Small intestine (tissue), 7 donors: Measurements from ENCODE around the gene MEP1A. TPM values are rescaled to one million over a fixed set of nuclear protein-coding genes. Genes with fewer than 3 reads are reported as not detected.
A peak's percentile ranks its signal among the peaks of the same experiment; 100 is the strongest.
"Not testable (repeated sequence)": the region's sequence is repeated elsewhere in the genome, so short reads cannot be mapped to it uniquely, and the experiment has no call there.

Source experiments
- DNase-seq, 2 donors: peaks; one replicate each; pipeline versions ENCODE4 v3.0.0 to v3.0.0-alpha.2; 2013
- FAIRE-seq: peaks from 2 replicates; lab custom pipeline; 2012; peaks lifted over from hg19 to GRCh38; lab: Jason Lieb, UNC
- H3K27ac ChIP-seq, 3 donors: one replicate each; pipeline ENCODE4 v1.5.1; 2013; ENCODE audit warnings: low read length in 2 of 3, mild to moderate bottlenecking in 2 of 3, control low read depth in 1 of 3, inconsistent platforms in 1 of 3, low read depth in 1 of 3, moderate library complexity in 1 of 3
- H3K27me3 ChIP-seq, 3 donors: one replicate each; pipeline ENCODE4 v1.6.1; 2013; ENCODE audit warnings: low read length in 3 of 3, inconsistent platforms in 1 of 3; ENCODE audit not compliant: control insufficient read depth in 3 of 3, insufficient read depth in 3 of 3
- H3K36me3 ChIP-seq, 3 donors: one replicate each; pipeline ENCODE4 v1.6.1; 2013; ENCODE audit warnings: low read length in 3 of 3, inconsistent platforms in 1 of 3, low read depth in 1 of 3, mild to moderate bottlenecking in 1 of 3, moderate library complexity in 1 of 3; ENCODE audit not compliant: control insufficient read depth in 3 of 3, insufficient read depth in 2 of 3
- H3K4me1 ChIP-seq, 3 donors: one replicate each; pipeline ENCODE4 v1.6.1; 2013; ENCODE audit warnings: low read length in 2 of 3, inconsistent platforms in 1 of 3, low read depth in 1 of 3, mild to moderate bottlenecking in 1 of 3, moderate library complexity in 1 of 3; ENCODE audit not compliant: control insufficient read depth in 3 of 3, insufficient read depth in 2 of 3
- H3K4me3 ChIP-seq, 3 donors: one replicate each; pipeline ENCODE4 v1.5.1; 2013; ENCODE audit warnings: low read length in 3 of 3, control low read depth in 1 of 3, inconsistent platforms in 1 of 3, low read depth in 1 of 3, mild to moderate bottlenecking in 1 of 3, moderate library complexity in 1 of 3
- H3K9me3 ChIP-seq, 2 donors: one replicate each; pipeline ENCODE4 v1.6.1; 2013; ENCODE audit warnings: low read depth in 1 of 2, low read length in 1 of 2; ENCODE audit not compliant: control insufficient read depth in 2 of 2, insufficient read depth in 1 of 2
- WGBS, 3 donors: extraction: QIAGEN DNeasy Blood & Tissue Kit; methylation state at CpG; one replicate each; pipeline ENCODE4 v1.1.7; 2013; 5-methylcytosine and 5-hydroxymethylcytosine counted together
- polyA plus RNA-seq, 4 donors: library from polyadenylated mRNA; stranded (reverse) in 3 of 4; unstranded in 1 of 4; fragments of 200-250 nt in 3 of 4; fragments of 120-200 nt in 1 of 4; gene quantifications; one replicate each; pipeline versions ENCODE4 v1.2.1 to v1.2.3, GENCODE V29; 2013
- donor health status: healthy with polysubstance abuse.
- donor health status: control.
- donor health status: control.
- donor health status: Bipolar disorder and iron deficiency.
- donor health status: healthy.

MEP1A gene
- polyA plus RNA-seq, 4 donors = 73.9 to 739 (median 160) TPM

DNA sequence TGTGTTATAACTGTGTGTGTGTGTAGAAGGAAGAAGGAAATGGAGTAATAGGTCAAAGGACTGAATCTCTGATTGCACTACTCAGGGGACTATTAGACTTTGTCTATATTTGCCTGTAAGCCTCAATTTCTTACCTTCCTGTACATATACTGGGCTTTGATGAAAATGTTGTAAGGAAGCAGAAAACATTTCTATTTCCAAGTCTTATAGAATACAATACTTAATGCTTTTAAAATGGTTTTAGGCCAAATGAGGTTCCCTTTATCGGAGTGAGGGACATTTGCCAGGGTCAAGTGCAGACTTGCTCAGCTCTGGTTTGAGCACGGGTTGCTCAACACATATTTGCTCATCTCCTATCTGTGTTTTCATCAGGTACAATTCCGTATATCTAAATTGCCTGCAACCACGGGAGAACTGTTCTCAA, 28.3 kb downstream of the MEP1A start:
- Histone ChIP-seq H3K27me3 (no peaks in the 10 kb centered on the region), H3K4me1 (peaks cover 0 to 34% (median 5%) of the 10 kb centered on the region in 3 donors), H3K27ac (peak overlapping the region; percentile 11 to 76 (median 56)), H3K4me3 (no peak overlapping the region), H3K36me3 (peaks cover 0 to 32% (median 8%) of the 10 kb centered on the region in 3 donors), H3K9me3 (no peaks in the 10 kb centered on the region)
- FAIRE-seq (no peak), DNase-seq (peak; percentile 71 to 78)
- 19 to 62% (median 31%) methylated on average over 4 of the region's 4 CpGs for WGBS, 3 donors

DNA sequence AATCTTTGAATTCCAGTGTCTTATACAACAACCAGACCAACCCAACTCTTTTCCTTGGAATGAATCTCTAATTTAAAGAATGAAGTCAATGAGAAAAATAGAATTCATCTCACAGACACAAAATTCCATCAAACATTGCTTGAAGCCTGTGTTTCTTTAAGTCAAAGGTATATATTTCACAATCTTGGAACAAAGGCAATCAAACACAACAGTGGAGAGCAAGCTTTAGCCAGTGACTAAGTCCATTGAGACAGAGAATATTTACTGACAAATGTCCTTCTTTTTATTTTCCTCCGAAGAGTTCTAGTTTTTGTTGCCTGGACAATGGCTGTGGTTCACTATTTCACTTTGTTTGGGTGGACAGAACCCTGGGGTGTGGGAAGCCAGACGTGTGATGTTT, 35.8 kb downstream of the MEP1A start:
- Histone ChIP-seq H3K27ac (no peak overlapping the region), H3K9me3 (no peaks in the 10 kb centered on the region), H3K4me3 (no peak overlapping the region), H3K27me3 (no peaks in the 10 kb centered on the region), H3K4me1 (no peaks in the 10 kb centered on the region), H3K36me3 (peaks cover 0 to 26% (median 25%) of the 10 kb centered on the region in 3 donors)
- DNase-seq (no peak), FAIRE-seq (no peak)
- WGBS, 3 donors = 75 to 94% (median 81%) methylated on average over 2 of the region's 2 CpGs

DNA sequence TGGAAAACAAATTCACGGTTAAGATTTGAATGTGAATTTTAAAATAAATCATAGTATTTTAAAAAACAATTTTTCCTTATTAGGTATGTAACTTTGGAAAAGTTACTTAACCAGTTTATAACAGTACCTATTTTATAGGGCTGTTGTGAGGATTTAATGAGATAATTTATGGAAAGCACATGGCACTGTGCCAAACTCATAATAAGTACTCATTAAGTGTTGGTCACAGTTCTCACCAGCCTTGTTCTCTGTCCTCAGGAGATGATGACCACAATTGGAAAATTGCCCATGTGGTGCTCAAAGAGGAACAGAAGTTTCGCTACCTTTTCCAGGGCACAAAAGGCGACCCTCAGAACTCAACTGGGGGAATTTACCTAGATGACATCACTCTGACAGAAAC, 39.6 kb downstream of the MEP1A start:
- FAIRE-seq = no peak
- H3K36me3 ChIP-seq = peaks cover 0 to 34% (median 25%) of the 10 kb centered on the region in 3 donors
- H3K4me1 ChIP-seq = no peaks in the 10 kb centered on the region
- no peak overlapping the region for H3K4me3 ChIP-seq
- no peak overlapping the region for H3K27ac ChIP-seq
- peak in 1 of 2 donors; percentile 38 for DNase-seq
- WGBS, 3 donors = 83 to 86% (median 85%) methylated on average over 3 of the region's 3 CpGs
- H3K27me3 ChIP-seq = no peaks in the 10 kb centered on the region
- no peaks in the 10 kb centered on the region for H3K9me3 ChIP-seq

DNA sequence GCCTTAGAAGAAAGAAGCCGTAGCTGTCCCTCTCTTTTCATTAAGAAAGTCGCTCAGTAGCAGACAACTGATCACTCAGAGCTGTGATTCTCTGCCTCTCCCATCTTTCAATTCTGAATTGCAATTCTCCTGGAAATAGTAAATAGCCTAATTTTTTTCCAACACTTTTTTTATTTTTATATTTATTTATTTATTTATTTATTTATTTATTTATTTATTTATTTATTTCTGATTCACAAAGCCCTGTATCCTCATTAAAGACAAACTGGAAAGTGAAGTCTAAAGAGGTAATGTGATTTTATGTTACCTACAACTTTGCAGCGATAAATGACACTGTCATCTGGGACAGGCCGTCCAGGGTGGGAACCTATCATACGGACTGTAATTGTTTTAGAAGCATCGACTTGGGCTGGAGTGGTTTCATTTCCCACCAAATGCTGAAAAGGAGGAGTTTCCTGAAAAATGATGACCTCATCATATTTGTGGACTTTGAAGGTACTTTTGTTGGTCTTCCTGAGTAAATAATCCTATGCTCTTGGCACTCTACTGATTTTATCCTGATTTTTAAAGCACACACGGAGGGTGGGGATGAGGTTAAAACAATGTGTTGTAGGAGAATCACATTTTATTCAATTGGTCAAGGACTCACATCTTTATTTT, 41.2 kb downstream of the MEP1A start:
- peaks cover 0 to 39% (median 24%) of the 10 kb centered on the region in 3 donors for H3K36me3 ChIP-seq
- H3K27me3 ChIP-seq, FAIRE-seq, H3K27ac ChIP-seq, H3K4me3 ChIP-seq, H3K9me3 ChIP-seq, H3K4me1 ChIP-seq, DNase-seq: not testable (repeated sequence)
- 65 to 73% (median 66%) methylated on average over 7 of the region's 7 CpGs for WGBS, 3 donors

DNA sequence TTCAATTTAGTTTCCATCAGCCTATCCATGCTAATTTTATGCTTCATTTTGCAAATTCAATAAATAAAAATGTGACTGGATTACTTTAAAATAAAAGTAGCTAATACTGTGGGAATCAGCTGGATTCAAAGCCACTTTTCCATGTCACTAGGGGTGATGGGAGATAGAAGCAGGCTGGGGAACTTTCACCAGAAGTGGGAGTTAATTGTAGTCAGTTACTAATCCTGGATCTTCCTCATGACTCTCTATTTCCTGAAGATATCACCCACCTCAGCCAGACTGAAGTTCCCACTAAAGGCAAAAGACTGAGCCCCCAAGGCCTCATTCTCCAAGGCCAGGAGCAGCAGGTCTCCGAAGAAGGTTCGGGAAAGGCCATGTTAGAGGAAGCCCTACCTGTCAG, 41.8 kb downstream of the MEP1A start:
- 97 to 100% (median 97%) methylated on average over 2 of the region's 2 CpGs for whole genome bisulfite sequencing, 3 donors
- FAIRE-seq, H3K4me3 ChIP-seq, H3K9me3 ChIP-seq, H3K27me3 ChIP-seq, H3K4me1 ChIP-seq, DNase-seq, H3K27ac ChIP-seq: not testable (repeated sequence)
- peaks cover 0 to 36% (median 23%) of the 10 kb centered on the region in 3 donors for H3K36me3 ChIP-seq

DNA sequence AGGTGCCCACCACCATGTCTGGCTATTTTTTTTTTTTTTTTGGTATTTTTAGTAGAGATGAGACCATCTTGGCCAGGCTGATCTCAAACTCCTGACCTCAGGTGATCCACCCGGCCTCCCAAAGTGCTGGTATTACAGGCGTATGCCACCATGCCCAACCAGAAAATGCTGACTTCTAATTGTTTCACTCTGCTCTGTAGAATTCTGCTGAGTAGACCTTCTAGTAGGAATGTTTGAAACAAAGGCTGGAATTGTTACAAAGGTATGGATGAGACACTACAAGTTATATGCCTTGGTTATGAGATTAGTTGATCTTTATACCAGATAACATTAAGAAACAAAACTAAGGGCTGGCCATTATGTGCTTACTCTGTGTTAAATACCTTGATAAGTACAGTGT, 44.8 kb downstream of the MEP1A start:
- Histone ChIP-seq H3K27ac (no peak overlapping the region), H3K4me3 (no peak overlapping the region), H3K36me3 (peaks cover 0 to 35% (median 16%) of the 10 kb centered on the region in 3 donors), H3K9me3 (peaks cover 0 to 20% of the 10 kb centered on the region in 2 donors), H3K27me3 (no peaks in the 10 kb centered on the region), H3K4me1 (no peaks in the 10 kb centered on the region)
- FAIRE-seq = no peak
- no peak for DNase-seq
- WGBS, 3 donors = 93 to 100% (median 97%) methylated on average over 2 of the region's 2 CpGs

DNA sequence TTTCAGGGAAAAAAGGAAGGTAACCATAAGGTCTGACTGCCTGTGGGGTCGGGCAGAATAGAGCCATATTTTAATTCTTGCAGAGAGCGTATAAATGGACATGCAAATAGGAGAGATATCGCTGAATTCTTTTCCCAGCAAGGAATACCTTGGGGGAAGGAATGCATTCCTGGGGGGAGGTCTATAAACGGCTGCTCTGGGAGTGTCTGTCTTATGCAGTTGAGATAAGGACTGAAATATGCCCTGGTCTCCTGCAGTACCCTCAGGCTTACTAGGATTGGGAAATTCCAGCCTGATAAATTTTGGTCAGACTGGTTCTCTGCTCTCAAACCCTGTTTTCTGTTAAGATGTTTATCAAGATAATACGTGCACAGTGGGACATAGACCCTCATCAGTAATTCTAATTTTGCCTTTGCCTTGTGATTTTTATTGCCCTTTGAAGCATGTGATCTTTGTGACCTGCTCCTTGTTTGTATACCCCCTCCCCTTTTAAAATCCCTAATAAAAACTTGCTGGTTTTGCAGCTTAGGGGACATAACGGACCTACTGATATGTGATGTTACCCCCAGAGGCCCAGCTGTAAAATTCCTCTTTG, 49.2 kb downstream of the MEP1A start:
- not testable (repeated sequence) for DNase-seq, H3K4me1 ChIP-seq, FAIRE-seq, H3K4me3 ChIP-seq, H3K27me3 ChIP-seq, H3K27ac ChIP-seq
- 84 to 90% (median 87%) methylated on average over 6 of the region's 6 CpGs for WGBS, 3 donors
- peaks cover 0 to 17% (median 10%) of the 10 kb centered on the region in 3 donors for H3K36me3 ChIP-seq
- peaks cover 0 to 22% of the 10 kb centered on the region in 2 donors for H3K9me3 ChIP-seq

DNA sequence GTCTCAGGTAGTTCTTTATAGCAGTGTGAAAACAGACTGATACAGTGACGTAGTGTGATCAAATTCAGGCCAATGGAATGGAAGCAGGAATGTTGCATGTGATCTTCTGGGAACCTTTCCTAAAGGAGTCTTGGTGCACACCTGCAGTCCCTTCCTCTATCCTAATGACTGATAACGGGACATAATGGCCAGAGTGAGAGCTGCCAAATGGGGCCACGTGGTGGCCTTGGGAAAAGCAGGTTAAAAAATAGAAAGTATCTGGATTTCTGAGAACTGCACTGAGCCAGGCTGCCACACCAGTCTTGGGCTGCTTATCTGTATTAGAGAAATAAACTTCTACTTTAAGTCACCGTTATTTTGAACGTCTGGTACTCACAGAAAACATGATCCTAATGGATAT, 51.9 kb downstream of the MEP1A start:
- Histone ChIP-seq H3K4me1 (peaks cover 0 to 7% (median 0%) of the 10 kb centered on the region in 3 donors), H3K4me3 (no peak overlapping the region), H3K9me3 (peaks cover 0 to 18% of the 10 kb centered on the region in 2 donors), H3K27ac (no peak overlapping the region), H3K27me3 (no peaks in the 10 kb centered on the region), H3K36me3 (peaks cover 0 to 4% (median 2%) of the 10 kb centered on the region in 3 donors)
- FAIRE-seq (no peak), DNase-seq (no peak)
- 51 to 66% (median 51%) methylated on average over 5 of the region's 5 CpGs for WGBS, 3 donors
